HL-60 (cell line): ENCODE results near the gene EIF4G3.
A peak's percentile ranks its signal among the peaks of the same experiment; 100 is the strongest.

Experiments
- DNase-seq, 2 experiments: peaks; one replicate each; pipeline ENCODE4 v3.0.0-alpha.2; 2010 to 2020; ENCODE audit warnings: low read depth in 1 of 2, low spot score in 1 of 2
- H3K27ac ChIP-seq: fragments of 250-450 bp; sonication (Bioruptor Pico); replicated peaks from 2 replicates; pipeline ENCODE4 v1.5.1; 2020; ENCODE audit warnings: mild to moderate bottlenecking, moderate library complexity
- H3K27me3 ChIP-seq: fragments of 250-450 bp; sonication (Bioruptor Pico); 2 replicates; pipeline ENCODE4 v1.5.1; 2021; ENCODE audit warnings: mild to moderate bottlenecking, moderate library complexity; ENCODE audit not compliant: insufficient read depth, poor library complexity, severe bottlenecking
- H3K4me3 ChIP-seq: replicated peaks from 2 replicates; pipeline ENCODE4 v1.5.1; 2011; ENCODE audit warnings: mild to moderate bottlenecking, control low read depth, low read length; ENCODE audit not compliant: insufficient read depth
- GABPA ChIP-seq: IDR thresholded peaks from 2 replicates; pipeline ENCODE4 v1.6.1; 2012; ENCODE audit warnings: low read depth
- POLR2AphosphoS5 ChIP-seq: IDR thresholded peaks from 2 replicates; pipeline ENCODE4 v1.6.1; 2012; ENCODE audit warnings: low read depth
- SPI1 ChIP-seq: IDR thresholded peaks from 2 replicates; pipeline ENCODE4 v1.6.1; 2012; ENCODE audit warnings: low read depth, mild to moderate bottlenecking, borderline replicate concordance
- TF ChIP-seq, protein P1 (sequence below): IDR thresholded peaks from one replicate; pipeline ENCODE4 v1.5.1; 2011; ENCODE audit warnings: low read length, control low read depth, inconsistent platforms; ENCODE audit not compliant: insufficient read depth
- TF ChIP-seq, protein P2 (sequence below): IDR thresholded peaks from 2 replicates; pipeline ENCODE4 v1.6.1; 2012; ENCODE audit warnings: low read depth; ENCODE audit not compliant: insufficient replicate concordance

EIF4G3 gene

DNA sequence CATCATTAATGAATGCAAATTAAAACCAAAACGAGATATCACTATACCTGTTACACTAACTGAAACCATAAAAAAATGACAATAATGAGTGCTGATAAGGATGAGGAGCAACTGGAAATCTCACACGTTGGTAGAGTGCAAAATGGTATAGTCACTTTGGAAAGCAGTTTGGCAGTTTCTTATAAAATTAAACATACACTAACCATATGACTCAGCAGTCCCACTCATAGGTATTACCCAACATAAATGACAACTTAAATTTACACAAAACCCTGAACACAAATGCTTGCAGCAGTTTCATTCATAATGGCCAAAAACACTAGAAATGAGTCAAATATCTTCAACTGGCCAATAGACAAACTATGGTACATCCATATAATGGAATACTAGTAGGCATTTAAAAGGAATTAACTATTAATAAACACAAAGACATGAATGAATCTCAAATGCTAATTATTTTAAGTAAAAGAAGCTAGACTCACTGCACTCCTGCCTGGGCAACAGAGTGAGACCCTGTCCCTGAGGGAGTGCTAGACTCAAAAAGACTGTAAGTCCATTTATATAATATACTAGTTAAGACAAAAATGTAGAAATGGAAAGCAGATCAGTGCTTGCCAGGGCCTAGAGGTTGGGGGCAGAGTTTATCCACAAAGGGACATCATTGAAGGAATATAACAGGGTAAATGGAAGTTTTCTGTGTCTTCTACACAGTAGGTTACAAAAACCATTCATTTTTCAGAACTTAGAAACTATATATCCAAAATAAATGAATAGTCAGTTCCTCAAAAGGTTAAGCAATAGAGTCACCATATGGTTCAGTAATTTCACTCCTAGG, 77.4 kb downstream of the EIF4G3 start:
- no peaks in the 10 kb centered on the region for H3K27me3 ChIP-seq
- H3K27ac ChIP-seq: peak overlapping the region; percentile 66
- TF ChIP-seq, protein P1, sequence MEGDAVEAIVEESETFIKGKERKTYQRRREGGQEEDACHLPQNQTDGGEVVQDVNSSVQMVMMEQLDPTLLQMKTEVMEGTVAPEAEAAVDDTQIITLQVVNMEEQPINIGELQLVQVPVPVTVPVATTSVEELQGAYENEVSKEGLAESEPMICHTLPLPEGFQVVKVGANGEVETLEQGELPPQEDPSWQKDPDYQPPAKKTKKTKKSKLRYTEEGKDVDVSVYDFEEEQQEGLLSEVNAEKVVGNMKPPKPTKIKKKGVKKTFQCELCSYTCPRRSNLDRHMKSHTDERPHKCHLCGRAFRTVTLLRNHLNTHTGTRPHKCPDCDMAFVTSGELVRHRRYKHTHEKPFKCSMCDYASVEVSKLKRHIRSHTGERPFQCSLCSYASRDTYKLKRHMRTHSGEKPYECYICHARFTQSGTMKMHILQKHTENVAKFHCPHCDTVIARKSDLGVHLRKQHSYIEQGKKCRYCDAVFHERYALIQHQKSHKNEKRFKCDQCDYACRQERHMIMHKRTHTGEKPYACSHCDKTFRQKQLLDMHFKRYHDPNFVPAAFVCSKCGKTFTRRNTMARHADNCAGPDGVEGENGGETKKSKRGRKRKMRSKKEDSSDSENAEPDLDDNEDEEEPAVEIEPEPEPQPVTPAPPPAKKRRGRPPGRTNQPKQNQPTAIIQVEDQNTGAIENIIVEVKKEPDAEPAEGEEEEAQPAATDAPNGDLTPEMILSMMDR: no peak
- peak; percentile 77; the same call in 1 of the 2 replicates for TF ChIP-seq SPI1
- DNase-seq: peak in 1 of 2 experiments; percentile 65
- no peak overlapping the region for H3K4me3 ChIP-seq

DNA sequence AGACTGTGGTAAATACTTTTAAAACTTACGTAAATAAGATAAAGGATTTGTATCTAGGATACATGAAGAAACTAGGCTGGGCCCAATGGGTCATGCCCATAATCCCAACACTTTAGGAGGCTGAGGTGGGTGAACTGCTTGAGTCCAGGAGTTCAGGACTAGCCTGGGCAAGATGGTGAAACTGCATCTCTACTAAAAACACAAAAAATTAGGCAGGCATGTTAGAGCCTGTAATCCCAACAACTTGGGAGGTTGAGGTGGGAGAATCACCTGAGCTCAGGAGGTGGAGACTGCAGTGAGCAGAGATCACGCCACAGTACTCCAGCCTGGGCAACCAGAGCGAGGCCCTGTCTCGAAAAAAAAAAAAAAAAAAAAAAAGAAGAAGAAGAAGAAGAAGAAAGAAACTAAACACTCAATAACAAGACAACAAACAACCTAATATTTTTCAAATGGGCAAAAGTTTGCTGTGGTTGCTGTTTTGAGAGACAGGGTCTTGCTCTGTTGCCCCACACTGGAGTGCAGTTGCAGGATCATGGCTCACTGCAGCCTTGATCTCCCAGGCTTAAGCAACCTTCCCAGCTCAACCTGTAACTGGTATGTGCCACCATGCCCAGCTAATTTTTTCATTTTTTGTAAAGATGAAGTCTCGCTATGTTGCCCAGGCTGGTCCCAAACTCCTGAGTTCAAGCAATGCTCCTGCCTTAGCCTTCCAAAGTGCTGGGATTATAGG, 78.3 kb downstream of the EIF4G3 start:
- Histone ChIP-seq H3K4me3 (no peak overlapping the region), H3K27me3 (no peaks in the 10 kb centered on the region), H3K27ac (peak overlapping the region; percentile 66)
- DNase-seq: no peak
- TF ChIP-seq POLR2AphosphoS5 (no peak), GABPA (no peak), SPI1 (no peak)
- TF ChIP-seq, protein P2, sequence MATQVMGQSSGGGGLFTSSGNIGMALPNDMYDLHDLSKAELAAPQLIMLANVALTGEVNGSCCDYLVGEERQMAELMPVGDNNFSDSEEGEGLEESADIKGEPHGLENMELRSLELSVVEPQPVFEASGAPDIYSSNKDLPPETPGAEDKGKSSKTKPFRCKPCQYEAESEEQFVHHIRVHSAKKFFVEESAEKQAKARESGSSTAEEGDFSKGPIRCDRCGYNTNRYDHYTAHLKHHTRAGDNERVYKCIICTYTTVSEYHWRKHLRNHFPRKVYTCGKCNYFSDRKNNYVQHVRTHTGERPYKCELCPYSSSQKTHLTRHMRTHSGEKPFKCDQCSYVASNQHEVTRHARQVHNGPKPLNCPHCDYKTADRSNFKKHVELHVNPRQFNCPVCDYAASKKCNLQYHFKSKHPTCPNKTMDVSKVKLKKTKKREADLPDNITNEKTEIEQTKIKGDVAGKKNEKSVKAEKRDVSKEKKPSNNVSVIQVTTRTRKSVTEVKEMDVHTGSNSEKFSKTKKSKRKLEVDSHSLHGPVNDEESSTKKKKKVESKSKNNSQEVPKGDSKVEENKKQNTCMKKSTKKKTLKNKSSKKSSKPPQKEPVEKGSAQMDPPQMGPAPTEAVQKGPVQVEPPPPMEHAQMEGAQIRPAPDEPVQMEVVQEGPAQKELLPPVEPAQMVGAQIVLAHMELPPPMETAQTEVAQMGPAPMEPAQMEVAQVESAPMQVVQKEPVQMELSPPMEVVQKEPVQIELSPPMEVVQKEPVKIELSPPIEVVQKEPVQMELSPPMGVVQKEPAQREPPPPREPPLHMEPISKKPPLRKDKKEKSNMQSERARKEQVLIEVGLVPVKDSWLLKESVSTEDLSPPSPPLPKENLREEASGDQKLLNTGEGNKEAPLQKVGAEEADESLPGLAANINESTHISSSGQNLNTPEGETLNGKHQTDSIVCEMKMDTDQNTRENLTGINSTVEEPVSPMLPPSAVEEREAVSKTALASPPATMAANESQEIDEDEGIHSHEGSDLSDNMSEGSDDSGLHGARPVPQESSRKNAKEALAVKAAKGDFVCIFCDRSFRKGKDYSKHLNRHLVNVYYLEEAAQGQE: no peak
- TF ChIP-seq, protein P1: no peak

DNA sequence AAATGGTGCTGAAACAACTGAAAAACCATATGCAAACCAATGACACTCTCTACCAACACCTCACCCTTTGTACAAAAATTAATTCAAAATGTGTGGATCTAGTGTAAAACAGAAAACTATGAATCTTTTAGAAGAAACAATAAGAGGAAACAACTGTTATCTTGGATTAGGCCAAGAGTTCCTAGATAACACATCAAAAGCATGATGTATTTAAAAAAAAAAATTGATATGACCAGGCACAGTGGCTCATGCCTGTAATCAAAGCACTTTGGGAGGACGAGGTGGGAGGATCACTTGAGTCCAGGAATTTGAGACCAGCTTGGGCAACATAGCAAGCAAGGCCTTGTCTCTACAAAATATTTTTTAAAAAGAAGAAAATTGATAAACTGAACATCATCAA, 79.0 kb downstream of the EIF4G3 start:
- Histone ChIP-seq H3K4me3 (no peak overlapping the region), H3K27me3 (no peaks in the 10 kb centered on the region), H3K27ac (no peak overlapping the region)
- TF ChIP-seq, protein P1: no peak
- no peak for TF ChIP-seq POLR2AphosphoS5
- TF ChIP-seq, protein P2: no peak
- TF ChIP-seq SPI1: no peak
- no peak for TF ChIP-seq GABPA
- no peak for DNase-seq
